ENCODE results near the gene SEMA4D.

The SEMA4D gene

DNA sequence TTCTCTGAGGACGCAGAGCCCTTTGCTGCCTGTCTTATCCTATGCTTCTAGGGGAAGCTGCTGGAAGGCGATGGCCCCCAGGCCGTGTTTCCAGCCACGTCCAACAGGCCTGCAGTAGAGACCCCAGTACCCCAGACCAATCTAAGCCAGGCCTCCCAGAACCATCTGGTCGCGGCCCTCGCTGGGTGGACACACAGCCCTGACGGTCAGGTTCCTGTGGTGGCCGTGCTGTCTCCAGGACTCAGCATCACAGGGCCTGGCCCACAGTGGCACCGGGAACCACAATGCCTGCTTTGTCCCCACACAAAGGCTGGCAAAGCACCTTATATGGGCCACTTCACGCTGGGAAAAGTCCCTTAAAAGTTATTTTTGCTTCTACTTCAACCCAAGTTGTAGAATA, 44.5 kb downstream of the SEMA4D start:
- H3K4me3 ChIP-seq (ENCODE audit: low read depth, low read length) = no peak overlapping the region
- no peak for DNase-seq (ENCODE audit: low read depth)
- TF ChIP-seq CTCF (conservative IDR thresholded peaks at IDR 0.05; ENCODE audit: low read depth, low read length) = no peak

DNA sequence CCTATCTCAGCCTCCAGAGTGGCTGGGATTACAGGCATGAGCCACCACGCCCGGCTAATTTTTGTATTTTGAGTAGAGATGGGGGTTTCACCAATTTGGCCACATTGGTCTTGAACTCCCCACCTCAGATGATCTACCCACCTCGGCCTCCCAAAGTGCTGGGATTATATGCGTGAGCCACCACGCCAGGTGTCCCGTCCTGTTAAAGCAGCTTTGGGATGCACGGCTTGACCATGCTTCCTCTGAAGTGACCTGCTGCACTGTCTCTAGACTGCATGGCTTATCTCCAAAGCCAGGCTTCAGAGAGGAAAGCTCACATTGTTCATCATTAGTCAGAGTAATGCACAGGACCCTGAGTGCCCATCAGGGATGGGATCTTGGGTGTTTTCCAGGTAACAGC, 45.4 kb downstream of the SEMA4D start:
- H3K4me3 ChIP-seq (ENCODE audit: low read depth, low read length) = no peak overlapping the region
- TF ChIP-seq CTCF (conservative IDR thresholded peaks at IDR 0.05; ENCODE audit: low read depth, low read length) = no peak
- DNase-seq (ENCODE audit: low read depth) = no peak

DNA sequence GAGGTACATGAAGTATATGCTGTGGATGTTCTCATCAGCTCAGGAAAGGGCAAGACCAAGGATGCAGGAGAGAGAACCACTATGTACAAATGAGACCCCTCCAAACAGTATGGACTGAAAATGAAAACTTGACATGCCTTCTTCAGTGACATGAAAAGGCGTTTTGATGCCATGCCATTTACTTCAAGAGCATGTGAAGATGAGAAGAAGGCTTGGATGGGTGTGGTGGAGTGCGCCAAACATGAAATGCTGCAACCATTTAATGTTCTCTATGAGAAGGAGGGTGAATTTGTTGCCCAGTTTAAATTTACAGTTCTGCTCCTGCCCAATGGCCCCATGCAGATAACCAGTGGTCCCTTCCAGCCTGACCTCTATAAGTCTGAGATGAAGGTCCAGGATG, 47.7 kb downstream of the SEMA4D start:
- no peak overlapping the region for H3K4me3 ChIP-seq (ENCODE audit: low read depth, low read length)
- no peak for TF ChIP-seq CTCF (conservative IDR thresholded peaks at IDR 0.05; ENCODE audit: low read depth, low read length)
- no peak for DNase-seq (ENCODE audit: low read depth)

- no peak overlapping the region for H3K4me3 ChIP-seq (ENCODE audit: low read depth, low read length)
- no peak for TF ChIP-seq CTCF (conservative IDR thresholded peaks at IDR 0.05; ENCODE audit: low read depth, low read length)
- no peak for DNase-seq (ENCODE audit: low read depth)
Observed at GRCh38 chr9:89449261-89449671, 48.6 kb downstream of the SEMA4D start.

DNA sequence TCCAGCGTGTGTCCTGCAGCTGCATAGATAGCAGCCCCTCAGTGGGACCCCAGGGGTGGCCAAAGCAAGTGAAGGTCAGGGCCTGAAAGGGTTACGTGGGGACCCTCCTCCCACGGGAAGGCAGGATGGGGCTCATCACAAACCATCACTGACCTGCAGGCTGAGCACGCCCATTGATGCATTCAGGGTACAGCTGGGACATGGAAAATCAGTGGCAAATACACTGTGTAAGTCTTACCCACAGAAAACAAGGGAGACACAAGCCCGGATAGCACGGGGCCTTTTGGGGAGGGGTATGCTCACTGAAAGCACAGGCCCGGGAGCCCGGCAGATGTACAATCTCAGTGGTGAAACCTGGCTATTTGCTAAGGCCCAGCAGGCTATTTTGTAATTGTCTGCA, 49.1 kb downstream of the SEMA4D start:
- DNase-seq (ENCODE audit: low read depth) = no peak
- no peak overlapping the region for H3K4me3 ChIP-seq (ENCODE audit: low read depth, low read length)
- TF ChIP-seq CTCF (conservative IDR thresholded peaks at IDR 0.05; ENCODE audit: low read depth, low read length) = no peak

- TF ChIP-seq CTCF (conservative IDR thresholded peaks at IDR 0.05; ENCODE audit: low read depth, low read length) = no peak
- H3K4me3 ChIP-seq (ENCODE audit: low read depth, low read length) = no peak overlapping the region
- no peak for DNase-seq (ENCODE audit: low read depth)
Observed at GRCh38 chr9:89448381-89448780, 49.5 kb downstream of the SEMA4D start.

- no peak for DNase-seq (ENCODE audit: low read depth)
- no peak for TF ChIP-seq CTCF (conservative IDR thresholded peaks at IDR 0.05; ENCODE audit: low read depth, low read length)
Observed at GRCh38 chr9:89447416-89447815, 50.5 kb downstream of the SEMA4D start.

More at GRCh38 chr9:89447416-89447815, 50.5 kb downstream of the SEMA4D start:
- H3K4me3 ChIP-seq (ENCODE audit: low read depth, low read length) = no peak overlapping the region

Measured in choroid plexus epithelial cell (primary cell).